Effector CD8-positive, alpha-beta T cell (primary cell): ENCODE data around the gene PSMD1.
"Not testable (repeated sequence)": the region's sequence is repeated elsewhere in the genome, so short reads cannot be mapped to it uniquely, and the experiment has no call there.

Source experiments
- DNase-seq: peaks from one replicate; lab custom pipeline; 2025; lab: John Stamatoyannopoulos, UW

PSMD1 gene

GRCh38 chr2:231185886-231186285, 129.2 kb downstream of the PSMD1 start:
- no peak for DNase-seq

DNA sequence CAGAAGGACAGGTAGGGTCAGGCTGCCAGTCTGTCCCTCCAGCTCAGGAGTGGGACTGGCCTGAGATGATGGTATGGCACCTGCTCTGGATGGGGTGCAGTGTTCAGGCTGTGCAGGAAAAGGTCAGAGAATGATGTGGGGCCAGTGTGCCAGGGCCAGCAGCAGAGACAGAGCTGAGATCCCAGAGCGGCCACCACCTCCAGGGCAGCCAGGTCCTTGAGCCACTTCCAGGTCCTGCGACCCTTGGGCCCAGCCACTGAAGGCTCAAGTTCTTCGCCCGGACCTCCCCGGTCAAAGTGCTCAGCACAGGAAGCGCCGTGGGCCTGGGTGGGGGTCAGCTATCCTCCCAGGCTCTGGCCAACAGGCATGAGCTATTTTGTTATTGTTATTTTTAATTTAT, 129.7 kb downstream of the PSMD1 start:
- no peak for DNase-seq

DNA sequence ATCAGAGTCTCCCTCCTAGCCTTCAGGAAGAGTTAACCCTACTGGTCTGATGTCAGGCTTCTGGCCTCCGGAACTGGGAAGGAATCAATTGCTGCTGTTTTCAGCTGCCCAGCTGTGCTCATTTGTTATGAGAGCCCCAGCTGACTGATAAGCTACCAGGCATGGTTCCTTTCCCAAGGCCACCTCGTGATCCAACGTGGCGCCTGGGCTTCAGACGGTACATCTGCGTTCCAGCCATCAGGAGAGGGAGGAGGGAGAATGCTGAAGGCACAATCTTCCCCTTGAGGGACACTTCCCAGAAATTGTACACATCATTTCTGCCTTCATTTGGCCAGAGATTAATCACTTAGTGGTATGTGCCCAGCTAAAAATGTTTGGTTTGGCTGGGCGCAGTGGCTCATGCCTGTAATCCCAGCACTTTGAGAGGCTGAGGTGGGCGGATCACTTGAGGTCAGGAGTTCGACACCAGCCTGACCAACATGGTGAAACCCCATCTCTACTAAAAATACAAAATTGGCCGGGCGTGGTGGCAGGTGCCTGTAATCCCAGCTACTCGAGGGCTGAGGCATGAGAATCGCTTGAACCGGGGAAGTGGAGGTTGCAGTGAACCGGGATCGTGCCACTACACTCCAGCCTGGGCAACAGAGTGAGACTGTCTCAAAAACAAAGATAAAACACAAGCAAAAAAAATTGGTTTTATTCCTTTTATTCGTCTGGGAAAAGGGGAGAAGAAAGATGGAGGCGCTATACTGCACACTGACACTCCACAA, 131.3 kb downstream of the PSMD1 start:
- DNase-seq = no peak

DNA sequence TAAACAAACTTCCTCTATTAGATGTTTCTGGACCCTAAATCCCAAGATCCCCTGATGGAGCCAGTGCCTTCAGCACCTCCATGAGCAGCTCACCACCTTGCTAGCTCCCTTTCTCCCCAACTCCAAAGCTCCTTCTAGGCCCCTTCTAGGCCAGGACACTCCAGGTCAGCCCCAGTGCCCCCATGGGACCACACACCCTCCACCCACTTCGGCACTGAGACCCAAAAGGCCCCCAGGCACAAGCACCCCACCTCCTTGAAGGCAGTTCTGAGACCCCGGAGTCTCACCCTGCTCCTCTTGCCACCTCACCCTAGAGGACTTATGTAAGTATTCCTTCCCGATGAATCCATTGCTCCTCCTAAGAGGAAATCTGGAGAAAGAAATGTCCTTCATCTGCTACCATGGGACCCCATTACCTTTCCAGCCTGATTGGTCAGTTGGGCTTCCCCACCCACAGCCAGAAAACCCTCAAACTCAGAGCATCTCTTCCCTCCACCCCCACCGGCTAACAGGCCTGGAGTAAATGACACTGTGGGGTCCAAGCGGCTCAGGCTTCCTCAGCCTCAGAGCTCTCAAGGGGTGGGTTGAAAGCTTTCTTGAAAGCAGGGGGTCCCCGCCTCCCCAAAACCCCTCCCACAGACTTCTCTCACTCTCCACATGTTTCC, 132.0 kb downstream of the PSMD1 start:
- DNase-seq = no peak

DNA sequence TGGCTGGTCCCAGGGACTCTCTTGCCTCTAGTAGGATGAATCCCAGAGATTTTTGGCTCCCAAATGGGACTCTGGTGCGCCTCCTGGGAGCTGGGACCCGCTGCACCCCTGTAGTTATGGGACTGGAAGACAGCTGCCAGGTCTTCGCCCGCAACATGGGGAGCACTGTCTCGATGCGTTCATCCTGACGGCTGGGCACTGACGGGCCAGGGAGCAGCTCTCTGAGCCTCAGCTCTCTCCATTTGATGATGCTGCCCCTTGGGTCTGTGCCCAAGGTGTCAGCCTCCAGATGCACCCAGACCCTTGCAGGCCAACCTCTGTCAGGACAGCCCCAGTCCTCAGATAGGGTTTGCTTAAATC, 132.5 kb downstream of the PSMD1 start:
- no peak for DNase-seq

- DNase-seq = no peak
These were observed 133.2 kb downstream of the PSMD1 start for GRCh38 chr2:231189571-231190495.

- no peak for DNase-seq
These were observed 134.0 kb downstream of the PSMD1 start for GRCh38 chr2:231190531-231191197.

DNA sequence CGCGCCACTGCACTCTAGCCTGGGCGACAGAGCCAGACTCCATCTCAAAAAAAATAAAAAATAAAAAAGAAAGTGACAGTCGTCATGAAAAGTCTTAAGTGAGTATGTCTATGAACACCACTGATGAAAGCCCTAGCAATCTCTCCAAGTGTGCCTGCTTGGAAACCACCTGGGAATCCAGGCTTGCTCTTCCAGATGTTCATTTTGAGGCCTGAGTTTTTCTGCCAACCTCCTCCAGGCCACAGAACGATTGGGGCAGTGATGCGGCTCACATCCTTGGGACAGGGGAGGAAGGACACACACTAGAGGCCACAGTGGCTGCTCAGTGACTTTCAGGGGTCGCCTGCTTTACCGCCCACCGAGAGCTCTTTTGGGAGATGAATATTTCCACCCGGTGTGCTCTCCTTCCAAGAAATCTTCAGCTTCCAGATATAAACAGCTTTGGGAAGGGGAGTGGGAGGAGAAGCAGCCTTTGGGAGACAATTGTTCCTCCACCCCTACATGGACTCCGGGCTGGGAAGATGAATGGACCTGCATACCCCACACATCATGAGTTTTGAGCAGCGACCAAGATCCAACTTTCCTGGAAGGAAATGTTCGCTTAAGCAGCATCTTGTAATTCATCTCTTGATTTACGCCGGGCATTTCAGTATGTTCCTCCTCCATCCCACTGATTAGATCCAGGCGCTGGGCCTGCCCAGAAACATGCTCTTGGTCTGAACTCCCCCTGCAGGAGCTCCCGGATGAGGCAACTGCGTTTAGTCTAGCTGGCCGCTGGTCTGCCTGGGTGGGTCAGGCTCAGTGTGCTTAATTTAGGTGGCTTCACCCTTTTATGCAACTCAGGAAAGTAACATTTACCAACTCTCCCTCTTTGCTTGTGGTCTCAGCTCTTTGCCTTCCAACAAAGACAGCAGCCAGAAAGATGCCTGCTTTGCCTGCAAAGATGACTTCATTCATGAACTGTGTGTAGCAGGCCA, 135.5 kb downstream of the PSMD1 start:
- DNase-seq = no peak

DNA sequence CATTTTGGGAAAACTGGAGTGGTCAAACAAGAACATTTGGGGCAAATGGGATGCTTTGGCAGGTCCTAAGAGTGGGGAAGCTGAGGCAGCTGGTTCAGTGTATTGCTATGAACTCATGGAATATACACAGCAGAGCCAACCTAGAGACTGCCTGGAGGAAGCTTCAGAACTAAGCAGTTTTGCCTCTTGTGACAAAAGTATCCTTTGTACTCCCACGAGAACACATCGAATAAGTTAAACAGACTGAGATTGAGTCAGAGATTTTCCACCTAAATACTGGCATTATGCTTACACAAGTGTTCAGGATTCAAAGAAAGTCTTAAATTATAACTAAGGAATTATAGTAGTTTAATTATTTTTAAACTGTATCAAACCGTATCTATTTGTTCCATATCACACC, 136.5 kb downstream of the PSMD1 start:
- no peak for DNase-seq

GRCh38 chr2:231196592-231196991, 139.9 kb downstream of the PSMD1 start:
- no peak for DNase-seq

- not testable (repeated sequence) for DNase-seq
These were observed 140.5 kb downstream of the PSMD1 start for GRCh38 chr2:231197196-231197595.

DNA sequence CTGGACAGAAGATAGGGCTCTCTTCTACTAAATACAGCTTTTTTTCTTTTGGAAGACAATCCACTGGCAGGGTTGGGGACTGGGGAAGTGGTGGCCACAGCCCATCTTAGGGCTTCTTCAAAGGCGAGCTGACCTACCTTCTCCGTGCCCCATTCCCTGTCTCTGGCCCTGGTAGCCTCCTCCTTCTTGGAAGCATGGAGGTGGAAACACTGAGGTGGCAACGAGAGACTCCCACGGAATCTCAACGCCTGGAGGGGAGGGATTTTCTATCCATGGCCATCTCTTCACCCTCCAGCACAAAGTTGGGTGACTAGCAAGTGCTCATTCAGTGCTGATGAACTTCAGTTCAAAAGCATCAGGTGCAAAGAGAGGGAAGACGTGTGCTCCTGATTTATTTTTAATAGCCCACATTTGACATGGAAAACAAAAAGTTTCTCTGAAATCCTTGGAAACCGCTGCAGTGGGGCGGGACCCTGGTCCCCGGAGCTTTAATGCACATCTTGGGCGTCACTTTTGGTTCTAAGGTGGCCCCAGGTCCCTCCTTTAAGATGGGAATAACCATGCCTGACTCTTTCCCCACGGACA, 141.1 kb downstream of the PSMD1 start:
- no peak for DNase-seq

DNA sequence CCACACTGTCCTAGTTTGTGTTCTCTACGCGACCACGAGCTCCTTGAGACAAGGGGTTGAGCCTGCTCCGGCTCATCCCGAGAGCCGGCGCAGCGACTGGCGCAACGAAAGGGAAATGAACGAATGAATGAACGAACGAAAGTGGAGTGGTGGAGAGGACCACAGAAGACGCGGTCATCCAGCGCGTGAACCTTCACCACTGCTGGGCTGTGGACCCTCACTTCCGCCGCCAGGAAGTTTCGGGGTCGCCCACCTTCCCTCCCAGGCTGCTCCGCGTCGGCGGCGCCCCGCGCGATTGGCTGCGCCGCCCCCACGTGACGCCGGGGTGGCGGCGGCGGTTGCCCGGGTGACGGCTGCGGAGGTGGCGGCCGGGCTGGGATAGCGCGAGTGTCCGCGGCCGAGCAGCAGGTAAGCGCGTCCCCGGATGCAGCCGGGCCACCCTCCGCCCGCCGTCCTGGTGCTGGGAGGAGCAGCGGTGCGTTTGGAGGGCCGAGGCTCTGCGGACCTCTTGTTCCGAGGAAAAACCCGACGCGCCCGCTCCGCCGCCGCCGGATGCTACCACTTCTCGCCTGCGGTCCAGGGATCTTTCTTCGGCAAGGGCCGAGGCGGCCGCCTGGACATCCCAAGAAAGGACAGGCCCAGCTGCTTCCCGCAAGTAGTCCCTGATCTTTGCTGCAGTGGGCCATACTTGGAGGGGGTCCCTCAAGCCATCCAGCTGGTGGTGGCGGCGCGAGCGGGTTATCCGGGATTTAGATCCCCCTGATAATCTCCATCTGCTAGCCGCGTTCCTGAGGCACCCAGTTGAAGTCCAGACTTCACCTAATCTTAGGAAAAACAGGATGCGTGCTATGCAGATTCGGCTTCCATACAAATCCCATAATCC, 141.9 kb downstream of the PSMD1 start, which contains the start of gene ARMC9:
ARMC9 (plus strand) TSS at position 341 of the 883 bp plus-strand sequence. CDS start 7,608 bp downstream, outside the sequence.
- peak; percentile 59 for DNase-seq

DNA sequence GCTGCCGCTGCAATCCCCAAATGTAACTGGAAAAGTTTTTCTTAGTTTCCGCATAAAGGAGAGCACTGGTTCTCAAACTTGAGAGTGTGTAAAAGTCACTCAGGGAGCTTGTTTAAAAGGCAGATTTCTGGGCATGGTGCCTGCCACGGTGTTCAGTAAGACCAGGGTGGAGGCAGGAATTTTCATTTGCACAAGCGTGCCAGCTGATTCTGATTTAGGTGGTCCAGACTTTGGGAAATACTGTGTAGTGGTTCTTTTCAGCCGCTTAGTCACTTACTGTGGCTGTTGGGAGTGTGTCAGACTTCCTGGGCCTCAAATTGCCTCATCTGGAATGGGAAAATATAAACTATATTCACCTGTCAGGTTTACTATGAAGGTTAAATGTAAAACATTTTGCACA, 142.6 kb downstream of the PSMD1 start:
- DNase-seq = no peak

GRCh38 chr2:231200805-231201474, 144.3 kb downstream of the PSMD1 start:
- DNase-seq = no peak

- no peak for DNase-seq
These were observed 144.8 kb downstream of the PSMD1 start for GRCh38 chr2:231201475-231201814.

DNA sequence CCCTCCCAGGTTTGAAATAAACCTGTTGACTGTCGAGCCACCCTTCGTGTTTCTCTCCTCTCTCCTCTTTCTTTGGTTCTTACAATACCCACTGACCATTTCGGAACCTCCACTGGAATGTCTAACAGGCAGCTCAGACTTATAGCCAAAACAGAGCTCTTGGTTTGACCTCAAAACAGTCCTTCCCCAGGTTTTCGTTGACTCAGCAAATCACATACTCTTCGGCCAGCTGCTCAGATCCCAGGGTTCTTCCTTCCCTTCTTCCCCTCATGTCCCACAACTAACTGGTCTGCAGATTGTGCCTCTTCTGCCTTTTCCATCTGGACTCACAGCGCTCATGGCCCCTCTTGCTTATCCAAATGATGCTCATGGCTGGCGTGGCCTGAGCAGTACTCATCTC, 146.4 kb downstream of the PSMD1 start:
- DNase-seq = no peak

- no peak for DNase-seq
These were observed 147.5 kb downstream of the PSMD1 start for GRCh38 chr2:231204146-231204545.

GRCh38 chr2:231204581-231204980, 147.9 kb downstream of the PSMD1 start:
- no peak for DNase-seq
